H1 (cell line): Measurements from ENCODE around the gene DLG1. TPM values are rescaled to one million over a fixed set of nuclear protein-coding genes. Genes with fewer than 3 reads are reported as not detected.

Experiments
- CTCF ChIA-PET: fragments of 300-600 bp; sonication (Branson Sonifier 250); formaldehyde crosslinking; loops from one replicate; lab custom pipeline; 2021; ENCODE audit not compliant: partially characterized antibody; lab: Charles Lee
- POLR2A ChIA-PET: fragments of 300-600 bp; sonication (Branson Sonifier 250); formaldehyde crosslinking; loops from one replicate; lab custom pipeline; 2021; ENCODE audit warnings: inconsistent platforms; ENCODE audit not compliant: partially characterized antibody; lab: Charles Lee
- DNase-seq, 2 experiments: peaks; one replicate each; pipeline versions ENCODE4 v3.0.0 to v3.0.0-alpha.2; 2010 to 2022; ENCODE audit warnings: low spot score in 2 of 2, low read depth in 1 of 2, mixed read lengths in 1 of 2
- FAIRE-seq: peaks from 2 replicates; lab custom pipeline; 2011; peaks lifted over from hg19 to GRCh38; lab: Jason Lieb, UNC
- H2AFZ ChIP-seq: 2 replicates; pipeline ENCODE4 v1.8.1; 2012; ENCODE audit warnings: low read length, inconsistent platforms
- H2AK5ac ChIP-seq: 2 replicates; pipeline ENCODE4 v1.6.1; 2013; ENCODE audit warnings: low read depth, low read length
- H2BK120ac ChIP-seq: replicated peaks from 2 replicates; pipeline ENCODE3; 2013; ENCODE audit warnings: low read depth, low read length, inconsistent platforms
- H2BK12ac ChIP-seq: 2 replicates; pipeline ENCODE4 v1.6.1; 2013; ENCODE audit warnings: low read depth, low read length
- H2BK15ac ChIP-seq: 2 replicates; pipeline ENCODE4 v1.6.1; 2013; ENCODE audit warnings: low read length
- H2BK20ac ChIP-seq: 2 replicates; pipeline ENCODE4 v1.6.1; 2013; ENCODE audit warnings: low read length
- H2BK5ac ChIP-seq: 2 replicates; pipeline ENCODE4 v1.6.1; 2013; ENCODE audit warnings: low read depth, low read length
- H3K14ac ChIP-seq: 2 replicates; pipeline ENCODE4 v1.6.1; 2013; ENCODE audit warnings: inconsistent platforms; ENCODE audit not compliant: insufficient read length
- H3K18ac ChIP-seq: 2 replicates; pipeline ENCODE4 v1.6.1; 2013; ENCODE audit warnings: low read length; ENCODE audit errors: extremely low read depth
- H3K23ac ChIP-seq: 2 replicates; pipeline ENCODE4 v1.6.1; 2013; ENCODE audit warnings: inconsistent platforms; ENCODE audit not compliant: insufficient read length
- H3K23me2 ChIP-seq: 2 replicates; pipeline ENCODE4 v1.6.1; 2013; ENCODE audit warnings: low read depth, low read length
- H3K27ac ChIP-seq: 2 replicates; pipeline ENCODE4 v1.6.1; 2011; ENCODE audit warnings: low read depth, low read length, inconsistent platforms
- H3K27me3 ChIP-seq, 4 experiments: replicated peaks in 1 of 4; 1 replicate in 1 of 4; 2 replicates in 3 of 4; pipeline versions ENCODE4 v1.6.1 to v1.8.1; 2011 to 2013; ENCODE audit warnings: low read length in 3 of 4, mild to moderate bottlenecking in 3 of 4, inconsistent platforms in 2 of 4, mixed read lengths in 2 of 4, moderate library complexity in 1 of 4; ENCODE audit not compliant: control insufficient read depth in 3 of 4, insufficient read depth in 3 of 4; ENCODE audit errors: extremely low read depth in 1 of 4
- H3K36me3 ChIP-seq, 4 experiments: 2 replicates each; pipeline versions ENCODE4 v1.6.1 to v1.8.1; 2011 to 2013; ENCODE audit warnings: mild to moderate bottlenecking in 4 of 4, low read length in 3 of 4, moderate library complexity in 2 of 4, control low read depth in 1 of 4, inconsistent platforms in 1 of 4; ENCODE audit not compliant: insufficient read depth in 4 of 4, control insufficient read depth in 2 of 4
- H3K4ac ChIP-seq: replicated peaks from 2 replicates; pipeline ENCODE3; 2013; ENCODE audit warnings: low read length, low read depth, mixed read lengths, inconsistent platforms; ENCODE audit not compliant: insufficient read length
- H3K4me1 ChIP-seq, 4 experiments: replicated peaks in 1 of 4; 1 replicate in 1 of 4; 2 replicates in 3 of 4; pipeline versions ENCODE4 v1.6.1 to v1.8.1; 2011 to 2013; ENCODE audit warnings: low read length in 3 of 4, inconsistent platforms in 2 of 4, mixed read lengths in 1 of 4; ENCODE audit not compliant: insufficient read depth in 4 of 4, control insufficient read depth in 3 of 4
- H3K4me2 ChIP-seq, 2 experiments: 2 replicates each; pipeline versions ENCODE4 v1.6.1 to v1.8.1; 2011 to 2013; ENCODE audit warnings: low read depth in 2 of 2, low read length in 2 of 2, control low read depth in 1 of 2, inconsistent platforms in 1 of 2, mild to moderate bottlenecking in 1 of 2; ENCODE audit not compliant: insufficient read depth in 1 of 2
- H3K4me3 ChIP-seq, 4 experiments: fragments of 200-600, 300-600 bp in 1 of 4; sonication (generic), shearing (Covaris generic), sonication (Bioruptor Twin) in 1 of 4; 2 replicates each; pipeline versions ENCODE4 v1.5.1 to v1.8.1; 2011 to 2016; ENCODE audit warnings: low read length in 4 of 4, low read depth in 3 of 4, control low read depth in 2 of 4, inconsistent platforms in 2 of 4, mild to moderate bottlenecking in 2 of 4, mixed read lengths in 1 of 4, moderate library complexity in 1 of 4; ENCODE audit not compliant: insufficient read depth in 2 of 4; ENCODE audit errors: extremely low read depth in 1 of 4
- H3K56ac ChIP-seq: replicated peaks from 2 replicates; pipeline ENCODE3; 2013; ENCODE audit warnings: low read depth, mild to moderate bottlenecking, mixed read lengths, low read length, inconsistent platforms; ENCODE audit not compliant: insufficient read length
- H3K79me1 ChIP-seq: 2 replicates; pipeline ENCODE4 v1.6.1; 2013; ENCODE audit warnings: low read depth, low read length, control low read depth
- H3K79me2 ChIP-seq, 2 experiments: 2 replicates each; pipeline versions ENCODE4 v1.6.1 to v1.8.1; 2012 to 2013; ENCODE audit warnings: low read length in 2 of 2, mild to moderate bottlenecking in 2 of 2, inconsistent platforms in 1 of 2; ENCODE audit not compliant: insufficient read depth in 2 of 2, control insufficient read depth in 1 of 2
- H3K9ac ChIP-seq, 4 experiments: replicated peaks in 1 of 4; 1 replicate in 1 of 4; 2 replicates in 3 of 4; pipeline versions ENCODE4 v1.6.1 to v1.8.1; 2011 to 2013; ENCODE audit warnings: low read depth in 3 of 4, low read length in 3 of 4, control low read depth in 2 of 4, mild to moderate bottlenecking in 2 of 4, moderate library complexity in 2 of 4, inconsistent platforms in 1 of 4; ENCODE audit errors: extremely low read depth in 1 of 4
- H3K9me3 ChIP-seq, 2 experiments: 2 replicates each; pipeline versions ENCODE4 v1.6.1 to v1.8.1; 2012 to 2013; ENCODE audit warnings: mild to moderate bottlenecking in 2 of 2, moderate library complexity in 2 of 2, control low read depth in 1 of 2, inconsistent platforms in 1 of 2, low read depth in 1 of 2, low read length in 1 of 2, mixed read lengths in 1 of 2; ENCODE audit not compliant: insufficient read depth in 2 of 2
- H4K20me1 ChIP-seq, 2 experiments: replicated peaks in 1 of 2; 2 replicates each; pipeline versions ENCODE3 to v1.8.1; 2011 to 2013; ENCODE audit warnings: inconsistent platforms in 2 of 2, low read length in 2 of 2, mild to moderate bottlenecking in 1 of 2; ENCODE audit not compliant: insufficient read depth in 2 of 2, control insufficient read depth in 1 of 2
- H4K5ac ChIP-seq: 2 replicates; pipeline ENCODE4 v1.6.1; 2013; ENCODE audit warnings: low read length, low read depth, mixed read lengths, inconsistent platforms; ENCODE audit not compliant: insufficient read length
- H4K8ac ChIP-seq: 2 replicates; pipeline ENCODE4 v1.8.0; 2013; ENCODE audit warnings: mild to moderate bottlenecking, moderate library complexity, low read length, inconsistent platforms; ENCODE audit not compliant: insufficient read depth; ENCODE audit errors: extremely low read depth
- H4K91ac ChIP-seq: replicated peaks from 2 replicates; pipeline ENCODE3; 2013; ENCODE audit warnings: low read length, mixed read lengths, inconsistent platforms; ENCODE audit not compliant: insufficient read length
- WGBS, 2 experiments: shearing (Covaris generic) in 1 of 2; methylation state at CpG; one replicate each; pipeline versions ENCODE4 v1.1.6 to v1.1.7; 2013 to 2015; ENCODE audit warnings: low lambda C conversion rate in 2 of 2, mixed read lengths in 2 of 2, inconsistent platforms in 1 of 2, low coverage in 1 of 2, missing lambda C conversion rate in 1 of 2; ENCODE audit not compliant: insufficient replicate concordance in 2 of 2, insufficient coverage in 1 of 2, insufficient read length in 1 of 2; ENCODE audit errors: extremely low coverage in 1 of 2, missing lambda C conversion rate in 1 of 2; 5-methylcytosine and 5-hydroxymethylcytosine counted together
- polyA plus RNA-seq, 7 experiments: library from polyadenylated mRNA; depleted of rRNA in 3 of 7; stranded (reverse) in 5 of 7; unstranded in 2 of 7; fragments of >200 nt in 5 of 7; fragments of 200-250 nt in 2 of 7; gene quantifications; 1 replicate in 5 of 7; 2 replicates in 1 of 7; 4 replicates in 1 of 7; pipeline versions ENCODE4 v1.2.1 to v1.2.3, GENCODE V29; 2011 to 2013; ENCODE audit warnings: missing spikeins in 2 of 7, mixed read lengths in 2 of 7
- total RNA-seq: library from RNA; stranded (reverse); fragmentation: NEBNext Ultra II Directional; extraction: Animal tissue kit (Norgen Biotek cat#: 25700); gene quantifications from 2 replicates; pipeline ENCODE4 v1.2.1, GENCODE V29; 2021

Gene DLG1
- total and polyA plus RNA-seq, 2 of the 8 experiments (the other 6 are each of a cell fraction or from before 2014, with no cell fraction given), result 13.4 to 78.8 TPM

GRCh38 chr3:197171481-197172067 lies 126.8 kb downstream of the DLG1 start:
- no peak overlapping the region for H3K4me2 ChIP-seq
- H2BK120ac ChIP-seq, result no peak overlapping the region
- no peak overlapping the region for H3K4me3 ChIP-seq
- no peak overlapping the region for H4K91ac ChIP-seq
- 62% methylated on average over 1 of the region's 1 CpG; no CpG with 5 or more reads in 1 of the 2 experiments for WGBS, 2 experiments
- no peak overlapping the region for H3K9ac ChIP-seq
- no peak overlapping the region for H2BK12ac ChIP-seq
- H2AK5ac ChIP-seq, result no peak overlapping the region
- peaks cover 0 to 39% of the 10 kb centered on the region in 2 experiments; a peak in 3 of 4 replicates for H3K79me2 ChIP-seq
- no peak overlapping the region for H4K8ac ChIP-seq
- POLR2A ChIA-PET, result no interaction called here
- H3K9me3 ChIP-seq, result no peaks in the 10 kb centered on the region
- no peaks in the 10 kb centered on the region for H3K36me3 ChIP-seq
- no peaks in the 10 kb centered on the region for H3K23me2 ChIP-seq
- H2BK5ac ChIP-seq, result no peak overlapping the region
- H4K20me1 ChIP-seq, result peaks cover 3 to 6% of the 10 kb centered on the region in 2 experiments
- FAIRE-seq (no peak), DNase-seq (no peak)
- no peaks in the 10 kb centered on the region for H3K27me3 ChIP-seq
- no peak overlapping the region for H2BK20ac ChIP-seq
- H3K4me1 ChIP-seq, result peaks cover 0 to 5% (median 2%) of the 10 kb centered on the region in 4 experiments; a peak in 2 of 7 replicates
- no peak overlapping the region for H2BK15ac ChIP-seq
- H2AFZ ChIP-seq, result no peak overlapping the region
- CTCF ChIA-PET, result interaction anchor here (1.3 kb wide), 1 partner anchor 29 kb away, joined by 5 read pairs; no protein-coding TSS in a partner anchor
- H3K27ac ChIP-seq, result no peak overlapping the region
- no peak overlapping the region for H3K4ac ChIP-seq
- no peaks in the 10 kb centered on the region for H3K79me1 ChIP-seq
- no peak overlapping the region for H3K56ac ChIP-seq
- no peak overlapping the region for H4K5ac ChIP-seq
- H3K14ac ChIP-seq, result no peak overlapping the region
- H3K18ac ChIP-seq, result no peak overlapping the region
- H3K23ac ChIP-seq, result no peak overlapping the region
